HL-60 (cell line): ENCODE measurements around the gene AMH.

Experiments
- GABPA ChIP-seq: IDR thresholded peaks from 2 replicates; pipeline ENCODE4 v1.6.1; 2012; ENCODE audit warnings: low read depth
- SPI1 ChIP-seq: IDR thresholded peaks from 2 replicates; pipeline ENCODE4 v1.6.1; 2012; ENCODE audit warnings: low read depth, mild to moderate bottlenecking, borderline replicate concordance
- TF ChIP-seq, protein P1 (sequence below): IDR thresholded peaks from one replicate; pipeline ENCODE4 v1.5.1; 2011; ENCODE audit warnings: low read length, control low read depth, inconsistent platforms; ENCODE audit not compliant: insufficient read depth

DNA sequence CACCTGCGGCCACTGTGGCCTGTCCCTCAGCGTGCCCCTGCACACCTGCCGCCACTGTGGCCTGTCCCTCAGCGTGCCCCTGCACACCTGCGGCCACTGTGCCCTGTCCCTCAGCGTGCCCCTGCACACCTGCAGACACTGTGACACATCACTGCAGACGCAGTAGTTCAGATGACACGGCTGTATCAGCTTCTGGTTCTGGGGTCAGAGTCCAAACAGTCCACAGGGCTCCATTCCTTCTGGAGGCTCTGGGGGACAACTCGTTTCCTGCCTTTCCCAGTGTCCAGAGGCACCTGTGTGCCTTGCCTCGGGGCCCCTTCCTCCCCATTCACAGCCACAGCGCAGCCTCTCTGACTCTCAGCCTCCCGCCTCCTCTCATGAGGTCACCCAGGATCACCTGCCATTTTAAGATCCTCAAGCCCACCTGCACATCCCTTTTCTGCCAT is 7.0 kb upstream of the AMH start:
- TF ChIP-seq, protein P1, sequence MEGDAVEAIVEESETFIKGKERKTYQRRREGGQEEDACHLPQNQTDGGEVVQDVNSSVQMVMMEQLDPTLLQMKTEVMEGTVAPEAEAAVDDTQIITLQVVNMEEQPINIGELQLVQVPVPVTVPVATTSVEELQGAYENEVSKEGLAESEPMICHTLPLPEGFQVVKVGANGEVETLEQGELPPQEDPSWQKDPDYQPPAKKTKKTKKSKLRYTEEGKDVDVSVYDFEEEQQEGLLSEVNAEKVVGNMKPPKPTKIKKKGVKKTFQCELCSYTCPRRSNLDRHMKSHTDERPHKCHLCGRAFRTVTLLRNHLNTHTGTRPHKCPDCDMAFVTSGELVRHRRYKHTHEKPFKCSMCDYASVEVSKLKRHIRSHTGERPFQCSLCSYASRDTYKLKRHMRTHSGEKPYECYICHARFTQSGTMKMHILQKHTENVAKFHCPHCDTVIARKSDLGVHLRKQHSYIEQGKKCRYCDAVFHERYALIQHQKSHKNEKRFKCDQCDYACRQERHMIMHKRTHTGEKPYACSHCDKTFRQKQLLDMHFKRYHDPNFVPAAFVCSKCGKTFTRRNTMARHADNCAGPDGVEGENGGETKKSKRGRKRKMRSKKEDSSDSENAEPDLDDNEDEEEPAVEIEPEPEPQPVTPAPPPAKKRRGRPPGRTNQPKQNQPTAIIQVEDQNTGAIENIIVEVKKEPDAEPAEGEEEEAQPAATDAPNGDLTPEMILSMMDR, result no peak
- TF ChIP-seq SPI1 (no peak), GABPA (no peak)
